ENCODE data around the gene CUEDC2.

CUEDC2 gene

DNA sequence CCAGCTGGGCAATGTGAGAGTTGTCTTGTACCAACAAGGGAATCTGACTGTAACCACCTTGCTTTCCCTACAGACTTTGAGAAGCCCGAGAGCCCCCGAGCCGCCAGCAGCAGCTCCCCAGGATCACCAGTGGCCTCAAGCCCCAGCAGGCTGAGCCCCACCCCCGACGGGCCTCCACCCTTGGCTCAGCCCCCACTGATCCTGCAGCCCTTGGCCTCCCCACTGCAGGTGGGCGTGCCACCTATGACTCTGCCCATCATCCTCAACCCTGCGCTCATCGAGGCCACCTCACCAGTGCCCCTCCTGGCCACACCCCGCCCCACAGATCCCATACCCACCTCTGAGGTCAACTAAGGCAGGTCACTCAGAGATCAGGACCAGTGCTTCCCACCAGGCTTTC, 50.4 kb downstream of the CUEDC2 start:
- no peak for DNase-seq (ENCODE audit: low read depth)
- H3K4me3 ChIP-seq (ENCODE audit: low read depth, low read length) = no peak overlapping the region

GRCh38 chr10:102379383-102379782, 53.0 kb downstream of the CUEDC2 start:
- no peak for DNase-seq (ENCODE audit: low read depth)
- H3K4me3 ChIP-seq (ENCODE audit: low read depth, low read length) = no peak overlapping the region

DNA sequence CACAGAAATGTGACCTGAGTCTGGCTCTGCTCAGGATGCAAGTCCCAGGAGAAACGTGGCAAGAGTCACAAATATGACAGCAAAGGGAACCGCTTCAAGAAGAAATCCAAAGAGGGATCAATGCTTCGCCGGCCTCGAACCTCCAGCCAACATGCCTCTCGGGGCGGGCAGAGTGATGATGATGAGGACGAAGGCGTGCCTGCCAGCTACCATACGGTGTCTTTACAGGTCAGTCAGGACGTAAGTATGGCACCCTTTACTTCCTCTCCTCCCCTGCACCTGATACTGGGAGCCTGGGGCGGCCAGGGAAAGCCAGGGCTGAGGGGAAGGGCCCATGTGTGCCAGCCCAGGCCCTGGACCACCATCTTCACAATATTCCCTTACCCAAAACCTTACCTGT, 55.5 kb downstream of the CUEDC2 start:
- H3K4me3 ChIP-seq (ENCODE audit: low read depth, low read length) = no peak overlapping the region
- DNase-seq (ENCODE audit: low read depth) = no peak

GRCh38 chr10:102375867-102376266, 56.5 kb downstream of the CUEDC2 start:
- no peak for DNase-seq (ENCODE audit: low read depth)
- no peak overlapping the region for H3K4me3 ChIP-seq (ENCODE audit: low read depth, low read length)

- no peak overlapping the region for H3K4me3 ChIP-seq (ENCODE audit: low read depth, low read length)
- no peak for DNase-seq (ENCODE audit: low read depth)
Observed at GRCh38 chr10:102375250-102375649, 57.1 kb downstream of the CUEDC2 start.
